CMK (cell line): ENCODE results near the gene ART3.
A peak's percentile ranks its signal among the peaks of the same experiment; 100 is the strongest.
"Not testable (repeated sequence)": the region's sequence is repeated elsewhere in the genome, so short reads cannot be mapped to it uniquely, and the experiment has no call there.

ENCODE experiments used
- DNase-seq: peaks from one replicate; pipeline ENCODE4 v3.0.0-alpha.2; 2010; ENCODE audit warnings: low read depth

ART3 gene

GRCh38 chr4:76074468-76074867 lies at the start of gene ART3:
TSS of gene ART3 (plus strand) at chr4:76074709. CDS start at chr4:76075890, 1,181 bp downstream.
- DNase-seq: no peak

GRCh38 chr4:76028350-76028765 lies 46.2 kb upstream of the ART3 start:
- no peak for DNase-seq

- no peak for DNase-seq
Measured at GRCh38 chr4:76029300-76029699, 45.2 kb upstream of the ART3 start.

GRCh38 chr4:76035141-76035540 lies 39.4 kb upstream of the ART3 start:
- no peak for DNase-seq

GRCh38 chr4:76035799-76036380 lies 38.6 kb upstream of the ART3 start, which contains the start of gene CXCL11:
TSS of gene CXCL11 (minus strand) at chr4:76036070. CDS start at chr4:76035987, 83 bp downstream.
- no peak for DNase-seq

- DNase-seq: no peak
Measured at GRCh38 chr4:76036855-76037254, 37.7 kb upstream of the ART3 start.

- not testable (repeated sequence) for DNase-seq
Measured at GRCh38 chr4:76042241-76042998, 32.1 kb upstream of the ART3 start.

- not testable (repeated sequence) for DNase-seq
Measured at GRCh38 chr4:76043306-76043705, 31.2 kb upstream of the ART3 start.

GRCh38 chr4:76044686-76045085 lies 29.8 kb upstream of the ART3 start:
- DNase-seq: not testable (repeated sequence)

- DNase-seq: not testable (repeated sequence)
Measured at GRCh38 chr4:76049860-76050416, 24.6 kb upstream of the ART3 start.

- DNase-seq: not testable (repeated sequence)
Measured at GRCh38 chr4:76050560-76051050, 23.9 kb upstream of the ART3 start.

- DNase-seq: no peak
Measured at GRCh38 chr4:76053730-76054129, 20.8 kb upstream of the ART3 start.

GRCh38 chr4:76055016-76055415 lies 19.5 kb upstream of the ART3 start:
- no peak for DNase-seq

GRCh38 chr4:76055421-76055820 lies 19.1 kb upstream of the ART3 start:
- DNase-seq: no peak

GRCh38 chr4:76058302-76058701 lies 16.2 kb upstream of the ART3 start:
- DNase-seq: no peak

GRCh38 chr4:76058888-76059426 lies 15.6 kb upstream of the ART3 start:
- DNase-seq: peak; percentile 36

GRCh38 chr4:76059750-76060149 lies 14.8 kb upstream of the ART3 start:
- no peak for DNase-seq

- DNase-seq: no peak
Measured at GRCh38 chr4:76060506-76060905, 14.0 kb upstream of the ART3 start.

GRCh38 chr4:76061421-76061820 lies 13.1 kb upstream of the ART3 start:
- DNase-seq: no peak

- DNase-seq: no peak
Measured at GRCh38 chr4:76061982-76062381, 12.5 kb upstream of the ART3 start.

- no peak for DNase-seq
Measured at GRCh38 chr4:76066546-76066945, 8.0 kb upstream of the ART3 start.

- no peak for DNase-seq
Measured at GRCh38 chr4:76067652-76068286, 6.7 kb upstream of the ART3 start.
